ENCODE measurements around the gene TLE7.

DNA sequence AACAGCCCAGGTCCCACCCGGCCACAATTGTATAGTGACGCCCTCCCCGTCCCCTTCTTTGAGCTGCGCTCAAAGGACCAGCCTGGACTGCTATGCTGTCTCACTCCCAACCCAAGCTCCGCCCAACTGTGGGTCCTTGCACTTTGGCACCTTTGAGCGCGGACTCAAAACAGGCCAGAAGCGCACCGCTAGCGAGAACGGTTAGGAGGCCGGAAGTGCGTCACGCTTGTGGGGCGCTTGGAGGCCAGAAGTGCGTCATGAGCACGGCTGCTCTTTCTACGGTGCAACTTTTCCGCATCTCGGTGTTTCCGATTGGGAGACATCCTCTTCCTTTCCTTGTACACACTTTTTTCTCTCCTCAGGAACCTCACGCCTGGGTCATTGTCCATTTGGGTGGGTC lies 47.3 kb upstream of the TLE7 start, which contains the start of gene ZNF19:
- TF ChIP-seq, protein P1, sequence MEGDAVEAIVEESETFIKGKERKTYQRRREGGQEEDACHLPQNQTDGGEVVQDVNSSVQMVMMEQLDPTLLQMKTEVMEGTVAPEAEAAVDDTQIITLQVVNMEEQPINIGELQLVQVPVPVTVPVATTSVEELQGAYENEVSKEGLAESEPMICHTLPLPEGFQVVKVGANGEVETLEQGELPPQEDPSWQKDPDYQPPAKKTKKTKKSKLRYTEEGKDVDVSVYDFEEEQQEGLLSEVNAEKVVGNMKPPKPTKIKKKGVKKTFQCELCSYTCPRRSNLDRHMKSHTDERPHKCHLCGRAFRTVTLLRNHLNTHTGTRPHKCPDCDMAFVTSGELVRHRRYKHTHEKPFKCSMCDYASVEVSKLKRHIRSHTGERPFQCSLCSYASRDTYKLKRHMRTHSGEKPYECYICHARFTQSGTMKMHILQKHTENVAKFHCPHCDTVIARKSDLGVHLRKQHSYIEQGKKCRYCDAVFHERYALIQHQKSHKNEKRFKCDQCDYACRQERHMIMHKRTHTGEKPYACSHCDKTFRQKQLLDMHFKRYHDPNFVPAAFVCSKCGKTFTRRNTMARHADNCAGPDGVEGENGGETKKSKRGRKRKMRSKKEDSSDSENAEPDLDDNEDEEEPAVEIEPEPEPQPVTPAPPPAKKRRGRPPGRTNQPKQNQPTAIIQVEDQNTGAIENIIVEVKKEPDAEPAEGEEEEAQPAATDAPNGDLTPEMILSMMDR (IDR thresholded peaks at IDR 0.05; ENCODE audit: insufficient read depth, low read length, poor library complexity, severe bottlenecking), result no peak
- TF ChIP-seq EZH2phosphoT487 (conservative IDR thresholded peaks at IDR 0.05; ENCODE audit: low read length), result no peak

Data from SU-DHL-6 (cell line).